ENCODE measurements around the gene GORAB.
A peak's percentile ranks its signal among the peaks of the same experiment; 100 is the strongest.

The GORAB gene

DNA sequence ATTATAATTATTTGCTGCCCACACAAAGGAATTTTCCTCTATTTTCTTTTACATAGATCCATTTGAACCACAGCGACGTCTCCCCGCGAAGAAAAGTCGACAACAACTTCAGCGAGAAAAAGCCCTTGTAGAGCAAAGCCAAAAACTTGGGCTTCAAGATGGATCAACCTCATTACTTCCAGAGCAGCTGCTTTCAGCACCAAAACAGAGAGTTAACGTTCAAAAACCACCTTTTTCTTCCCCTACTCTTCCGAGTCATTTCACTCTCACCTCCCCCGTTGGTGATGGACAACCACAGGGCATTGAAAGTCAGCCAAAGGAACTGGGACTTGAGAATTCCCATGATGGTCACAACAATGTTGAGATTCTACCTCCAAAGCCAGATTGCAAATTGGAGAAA is 7.2 kb downstream of the GORAB start:
- no peak for DNase-seq

- DNase-seq: peak in 1 of 3 experiments; percentile 16
Measured at GRCh38 chr1:170544624-170545023, 12.7 kb downstream of the GORAB start.

DNA sequence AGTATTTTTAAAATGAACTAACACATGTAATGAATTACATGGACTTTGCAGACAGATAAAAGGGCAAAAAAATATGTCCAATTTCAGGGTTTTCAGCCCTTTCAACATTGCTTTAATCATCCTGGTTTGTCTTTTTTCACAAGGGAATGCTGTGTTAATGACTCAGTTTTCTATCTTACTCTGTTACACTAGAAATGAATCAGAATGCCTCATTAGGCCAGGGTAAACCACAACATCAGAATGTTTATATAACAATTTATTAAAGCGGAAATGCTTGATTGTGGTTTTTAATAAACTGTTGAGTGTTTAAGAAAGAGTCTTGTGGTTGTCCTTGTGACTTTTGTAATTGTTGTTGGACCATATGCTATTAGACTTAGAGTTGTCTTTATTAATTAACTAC is 13.5 kb downstream of the GORAB start:
- DNase-seq: no peak

- no peak for DNase-seq
Measured at GRCh38 chr1:170547255-170547654, 15.3 kb downstream of the GORAB start.

DNA sequence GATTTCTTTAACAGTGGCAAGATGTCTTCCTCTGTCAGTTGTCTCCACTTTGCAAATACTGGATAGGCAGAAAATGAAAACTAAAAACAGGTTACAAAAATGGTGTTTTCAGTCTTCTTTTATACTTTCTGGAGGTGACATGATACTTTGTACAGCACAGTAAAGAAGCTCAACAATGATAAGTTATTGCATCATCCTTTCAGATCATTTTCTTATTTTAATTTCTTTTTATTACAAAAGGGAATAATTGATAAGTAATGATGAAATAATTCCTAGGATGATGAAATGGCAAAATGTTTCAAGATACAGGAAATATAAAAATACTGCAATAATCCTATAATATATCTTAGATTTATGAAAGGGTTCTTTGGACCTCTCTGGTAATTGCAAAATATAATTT is 16.5 kb downstream of the GORAB start:
- no peak for DNase-seq

DNA sequence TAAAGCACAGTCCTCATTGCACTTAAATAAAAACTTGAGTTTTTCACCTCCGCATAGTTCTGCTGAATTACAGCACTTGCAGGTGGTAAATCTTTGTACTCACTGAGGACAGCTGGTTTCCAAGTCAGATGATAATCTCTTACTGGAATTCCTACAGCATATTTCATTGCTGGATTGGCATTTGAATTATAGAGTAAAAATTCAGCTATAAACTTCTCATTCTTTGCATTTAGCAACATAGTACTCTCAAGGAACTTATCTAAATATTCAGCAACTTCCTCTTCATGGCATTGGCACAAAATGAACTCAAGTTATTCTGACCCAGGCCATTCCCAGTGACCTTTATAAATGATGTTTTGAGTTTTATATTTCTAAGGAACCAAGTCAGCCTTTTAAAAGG is 23.4 kb downstream of the GORAB start:
- DNase-seq: no peak

DNA sequence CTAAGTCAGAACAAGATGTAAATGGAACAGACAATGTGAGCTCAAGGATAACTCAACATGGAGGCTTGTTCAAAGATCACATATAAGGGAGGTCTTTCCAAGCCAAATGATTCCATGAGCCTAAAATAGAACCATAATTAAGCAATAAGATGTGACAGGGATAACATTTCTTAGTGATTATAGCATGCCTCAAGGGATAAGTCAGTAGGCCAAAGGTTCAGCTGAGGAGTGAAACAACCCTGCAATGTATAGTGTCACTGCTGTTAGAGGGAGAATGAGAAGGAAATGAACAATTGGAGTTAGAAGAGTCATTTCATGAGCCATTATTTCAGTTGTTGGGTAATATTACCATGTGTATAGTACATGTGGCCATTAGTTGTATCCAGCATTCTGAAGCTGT is 25.0 kb downstream of the GORAB start:
- no peak for DNase-seq

DNA sequence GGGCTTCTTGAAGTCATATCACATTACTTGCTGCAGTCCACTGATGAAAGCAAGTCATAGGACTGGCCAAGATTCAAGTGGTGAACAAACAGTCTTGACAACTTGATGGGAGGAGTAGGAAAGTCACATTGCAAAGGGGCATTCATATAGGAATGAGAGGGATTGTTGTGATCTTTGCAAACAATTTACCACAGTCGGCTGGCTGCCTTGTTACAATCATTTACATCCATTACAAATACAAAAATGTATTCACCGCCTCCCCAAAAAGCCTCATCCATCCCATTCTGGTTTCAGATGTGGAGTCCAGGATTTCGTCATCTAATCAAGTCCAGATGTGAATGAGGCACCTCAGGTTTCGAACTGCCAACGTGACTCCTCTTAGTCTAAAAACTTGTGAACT is 26.8 kb downstream of the GORAB start:
- DNase-seq: no peak

GRCh38 chr1:170559166-170559565 is 27.2 kb downstream of the GORAB start:
- DNase-seq: no peak

DNA sequence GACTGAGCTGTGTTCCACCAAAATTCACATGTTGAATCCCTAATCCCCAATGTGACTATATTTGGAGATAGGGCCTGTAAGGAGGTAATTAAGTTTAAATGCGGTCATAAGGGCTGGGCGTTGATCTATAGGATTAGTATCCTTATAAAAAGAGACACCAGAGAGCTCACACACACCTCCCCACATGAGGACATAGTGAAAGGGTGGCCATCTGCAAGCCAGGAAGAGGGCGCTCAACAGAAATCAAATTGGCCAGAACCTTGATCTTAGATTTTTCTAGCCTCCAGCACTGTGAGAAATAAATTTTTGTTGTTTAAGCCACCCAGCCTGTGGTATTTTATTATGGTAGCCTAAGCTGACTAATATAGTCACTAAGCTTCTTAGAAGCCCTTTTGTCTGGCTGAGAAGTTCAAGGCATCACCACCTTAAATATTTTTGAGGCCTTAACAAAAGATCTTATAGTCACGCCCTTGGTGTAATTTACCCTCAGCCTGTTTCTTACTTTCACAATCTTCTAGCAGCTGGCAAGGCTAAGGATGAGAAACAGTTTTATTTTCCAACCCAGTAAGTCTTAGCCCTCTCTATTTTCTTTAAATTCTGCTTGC is 28.8 kb downstream of the GORAB start:
- no peak for DNase-seq

- DNase-seq: peak in 1 of 3 experiments; percentile 11
Measured at GRCh38 chr1:170562646-170563338, 30.8 kb downstream of the GORAB start.

DNA sequence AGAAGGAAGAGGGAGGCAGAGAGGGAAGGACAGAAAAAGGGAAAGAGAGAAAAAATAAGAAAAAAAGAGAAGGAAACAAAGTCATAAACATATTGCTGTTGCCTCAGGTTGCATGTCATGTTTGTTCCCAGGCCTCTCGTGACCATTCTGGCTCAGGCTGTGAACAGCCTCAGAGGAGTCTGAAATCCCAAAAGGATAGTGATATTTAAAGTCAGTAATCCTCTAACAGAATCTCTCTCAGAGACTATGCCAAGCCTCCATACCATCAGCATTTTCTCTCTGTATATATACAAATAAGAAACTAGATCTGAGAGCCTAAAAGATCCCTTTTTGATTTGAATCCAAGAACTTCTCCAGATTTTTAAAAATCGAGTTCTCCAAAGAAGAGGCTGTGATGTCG is 35.2 kb downstream of the GORAB start:
- DNase-seq: no peak

DNA sequence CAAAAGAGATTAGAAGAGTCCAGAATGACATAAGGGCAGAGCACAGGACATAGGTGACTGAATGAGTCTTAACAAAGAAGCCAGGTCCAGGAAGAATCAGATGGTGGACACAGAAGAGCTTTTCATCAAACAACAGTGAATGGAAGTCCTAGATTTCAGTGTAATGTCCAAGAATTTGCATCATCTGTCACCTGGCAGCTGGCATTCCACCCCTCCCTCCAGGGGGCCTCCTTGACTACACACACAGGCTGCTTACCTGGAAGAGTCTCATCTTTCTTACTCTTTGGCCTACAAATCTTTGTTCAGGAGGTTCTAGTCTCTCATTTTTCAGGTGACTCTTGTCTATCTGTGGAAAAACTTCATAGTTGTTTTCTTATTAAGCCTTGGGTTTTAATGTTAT is 36.2 kb downstream of the GORAB start:
- DNase-seq: no peak

- no peak for DNase-seq
Measured at GRCh38 chr1:170576980-170577379, 45.0 kb downstream of the GORAB start.

DNA sequence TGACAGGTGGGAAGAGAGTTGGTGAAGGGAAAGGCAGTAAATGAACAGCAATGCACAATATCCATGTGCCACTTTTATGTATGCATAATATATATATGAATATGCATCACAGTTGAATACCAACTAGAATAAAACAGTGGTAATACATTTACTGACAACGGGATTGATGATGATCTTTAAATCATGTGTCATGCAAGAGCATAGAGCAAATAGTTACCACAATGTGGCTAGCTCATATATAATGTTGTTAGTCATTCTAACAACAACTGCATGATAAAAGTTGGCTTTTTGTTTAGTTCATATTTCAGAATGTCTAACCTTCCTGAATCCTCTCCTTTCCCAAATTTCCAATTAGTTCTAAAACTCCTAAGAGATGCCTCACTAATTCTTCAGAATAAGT is 46.4 kb downstream of the GORAB start:
- no peak for DNase-seq

DNA sequence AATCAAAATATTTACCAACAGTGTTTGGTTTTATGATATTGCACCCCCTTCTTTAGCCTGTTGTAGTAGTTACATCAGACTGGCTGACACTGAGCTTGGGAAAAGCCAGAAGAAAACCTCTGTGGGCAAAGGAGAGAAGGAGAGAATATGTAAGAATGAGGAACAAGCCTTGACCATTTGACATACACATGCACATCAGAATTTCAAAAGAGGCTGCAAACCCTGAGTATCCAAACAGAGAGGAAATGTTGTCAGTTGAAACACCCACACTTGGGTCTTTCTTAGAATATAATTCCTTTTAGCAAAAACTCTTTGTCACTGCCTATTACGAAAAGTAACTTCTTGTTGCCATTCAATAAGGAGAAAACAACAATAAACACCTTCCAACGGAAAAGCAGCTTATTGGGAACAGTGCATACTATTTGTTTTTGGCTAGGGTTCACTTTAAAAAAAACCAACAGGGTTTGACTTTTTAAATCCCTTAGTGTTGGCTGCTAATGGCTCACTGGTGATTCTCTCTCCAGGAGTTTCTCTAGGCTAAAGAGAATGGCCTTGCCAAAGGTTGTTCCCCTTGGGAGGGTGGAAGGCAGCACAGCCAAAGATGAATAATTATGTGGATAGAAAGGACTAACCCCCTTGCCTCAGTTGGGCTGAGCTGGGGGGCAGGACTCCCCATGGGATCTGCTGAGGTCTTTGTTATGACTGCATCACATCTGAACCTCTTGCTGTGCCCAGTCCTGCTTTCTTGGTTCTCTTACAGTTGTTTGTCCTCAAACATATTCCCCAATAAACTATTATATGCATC is 48.9 kb downstream of the GORAB start:
- no peak for DNase-seq

DNA sequence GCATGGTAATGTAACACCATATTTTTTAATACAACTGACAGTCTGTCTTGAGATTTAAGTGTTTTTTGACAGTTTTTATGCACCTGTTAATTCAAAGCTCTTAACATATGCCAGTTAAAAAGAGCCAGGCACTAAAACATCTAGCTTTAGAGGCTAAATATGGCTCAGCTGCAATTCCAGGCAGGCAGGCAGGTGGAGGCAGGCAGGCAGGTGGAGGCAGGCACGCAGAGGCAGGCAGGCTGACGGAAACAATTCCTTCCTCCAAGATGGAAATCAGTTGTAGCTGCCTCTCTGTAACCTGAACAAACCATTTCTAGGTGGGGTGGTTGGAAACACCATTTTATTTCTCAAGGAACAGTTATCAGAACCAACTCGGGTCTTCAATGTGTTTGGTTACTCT is 51.2 kb downstream of the GORAB start:
- DNase-seq: peak in 1 of 3 experiments; percentile 78

GRCh38 chr1:170586321-170587252 is 54.6 kb downstream of the GORAB start:
- peak in 1 of 3 experiments; percentile 51 for DNase-seq

DNA sequence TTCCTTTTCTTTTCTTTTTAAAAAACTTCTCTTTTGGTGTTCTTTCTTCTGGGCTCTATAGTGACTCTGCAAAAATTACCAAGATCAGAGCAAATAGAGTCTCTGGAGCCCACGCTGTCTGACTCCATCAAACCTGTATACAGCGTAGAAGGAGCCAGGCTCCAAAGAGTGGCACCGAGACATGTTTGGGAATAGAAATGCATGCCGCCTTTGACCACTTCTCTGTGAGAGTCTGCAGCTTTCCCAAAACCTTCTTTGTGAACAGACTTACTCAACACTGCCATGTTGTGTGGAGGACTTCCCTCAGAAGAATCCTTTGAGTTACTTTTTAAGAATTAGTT is 55.3 kb downstream of the GORAB start:
- no peak for DNase-seq

DNA sequence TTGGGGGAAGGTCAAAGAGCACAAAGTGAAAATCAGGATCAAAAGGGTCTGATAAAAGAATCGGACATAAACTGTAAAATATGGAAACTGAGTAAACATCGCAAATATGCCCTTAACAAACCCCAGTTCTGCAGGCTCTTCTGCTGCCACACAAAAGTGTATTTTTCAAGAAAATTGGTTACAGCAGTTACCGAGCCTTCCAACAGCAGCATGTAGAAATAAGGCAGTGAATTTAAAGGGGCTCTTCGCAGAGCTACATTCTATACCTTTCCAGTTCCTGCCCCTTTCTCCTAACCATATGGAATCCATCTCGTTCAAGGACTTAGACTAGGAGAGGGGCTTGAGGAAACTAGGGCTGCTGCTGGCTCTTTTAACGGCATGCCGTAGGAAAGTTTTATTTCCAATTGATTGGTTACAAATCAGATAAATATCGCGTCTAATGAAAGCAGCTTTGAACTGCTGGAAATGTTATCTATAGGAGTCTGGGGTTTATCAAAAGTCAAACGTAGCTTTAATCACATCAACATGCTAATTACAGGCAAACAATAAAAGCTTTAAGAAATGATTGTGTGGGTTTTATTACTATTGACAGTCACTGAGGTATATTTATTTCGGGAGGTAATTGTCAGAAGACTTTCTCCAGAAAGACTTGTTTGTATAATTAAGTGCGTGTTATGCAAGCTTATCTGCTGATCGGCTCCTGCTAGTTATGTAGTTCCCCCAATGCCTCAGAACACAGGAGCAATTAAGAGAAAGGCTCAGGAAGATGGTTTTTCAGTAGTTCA is 59.1 kb downstream of the GORAB start:
- DNase-seq: peak in 1 of 3 experiments; percentile 37

DNA sequence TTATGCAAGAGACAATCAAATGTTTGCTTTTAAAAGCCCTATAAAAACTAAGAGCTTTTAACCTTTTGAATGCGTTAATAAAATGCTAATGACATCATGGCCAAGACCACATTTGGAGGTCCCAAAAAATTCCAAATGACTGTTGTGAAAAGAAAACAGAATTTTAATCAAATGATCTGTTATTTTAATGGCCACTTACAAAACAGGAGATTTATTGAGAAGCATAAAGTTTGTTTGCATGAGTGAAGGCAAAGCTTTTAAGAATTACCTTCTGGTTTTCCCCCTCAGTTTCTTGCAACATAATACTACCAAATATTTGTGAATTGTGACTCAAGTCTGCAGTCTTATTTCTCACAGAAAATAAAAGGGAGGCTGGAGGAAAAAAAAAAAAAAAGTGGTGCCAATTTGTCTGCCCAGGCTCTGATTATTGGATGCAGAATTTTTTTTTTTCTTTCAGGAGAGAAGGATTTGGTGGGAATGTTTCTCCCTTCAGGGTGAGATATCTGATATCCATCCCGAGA is 60.7 kb downstream of the GORAB start:
- no peak for DNase-seq

Data from NCI-H1417 (cell line).